K562 treated with DMSO at 1 percent for 4 hours (cell line): Measurements from ENCODE around the gene PALS1. TPM values are rescaled to one million over a fixed set of nuclear protein-coding genes. Genes with fewer than 3 reads are reported as not detected.

ENCODE experiments used
- total RNA-seq: library from RNA; unstranded; fragments of 300-600 nt; gene quantifications from 2 replicates; pipeline ENCODE4 v1.2.3, GENCODE V29; 2022; ENCODE audit not compliant: insufficient read depth

Gene PALS1
- 7.8 and 8.7 TPM in 2 replicates for total RNA-seq

DNA sequence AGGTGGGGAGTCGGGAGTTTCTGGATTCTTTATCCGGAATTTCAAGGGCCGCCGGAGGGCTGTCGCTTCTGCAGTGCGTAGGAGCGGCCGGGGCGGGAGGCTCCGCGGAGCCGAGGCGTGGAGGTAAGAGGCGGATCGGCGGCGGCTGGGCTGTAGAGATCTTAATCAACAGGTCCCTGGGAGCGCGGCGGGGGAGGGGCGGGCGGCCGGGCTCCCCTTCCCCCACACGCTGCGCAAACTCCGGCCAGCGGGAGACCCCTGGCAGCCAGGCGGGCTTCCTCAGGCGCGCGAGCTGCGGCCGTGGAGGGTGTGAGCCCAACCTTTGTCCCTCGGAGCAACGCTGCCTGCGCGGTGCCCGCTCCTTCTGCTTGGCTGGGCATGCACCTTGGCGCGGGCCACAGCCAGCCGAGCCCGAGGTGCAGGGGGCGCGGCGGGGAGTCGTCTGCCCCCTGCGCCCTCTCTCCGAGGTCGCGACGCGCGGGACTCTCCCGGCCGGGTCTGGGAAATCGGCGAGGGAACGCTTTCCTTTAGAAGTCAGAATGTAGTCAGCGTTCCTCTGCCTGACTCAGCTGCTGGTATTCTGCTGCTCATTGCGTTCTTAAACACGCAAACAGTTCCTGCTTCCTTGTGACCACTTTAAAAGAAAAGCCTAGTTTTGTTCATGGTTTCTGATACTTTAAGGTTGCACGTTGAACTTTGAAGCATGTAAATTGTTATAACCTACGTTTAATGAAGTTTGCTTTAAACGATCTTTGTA lies at the start of gene PALS1:
Gene PALS1 (plus strand): TSS at position 25 of the 757 bp plus-strand sequence. CDS start 37,736 bp downstream, outside the sequence.

Other genes with a start within 250 kb of the PALS1 start
- gene GARIN2, start 52.0 kb upstream of the PALS1 start, total RNA-seq = not detected in 2 replicates
- 37.8 and 44.4 TPM in 2 replicates for gene ATP6V1D, start 118.4 kb downstream of the PALS1 start, total RNA-seq
- 59.5 and 79.1 TPM in 2 replicates for gene EIF2S1, start 118.9 kb downstream of the PALS1 start, total RNA-seq
- not detected in 2 replicates for gene PLEK2, start 170.7 kb downstream of the PALS1 start, total RNA-seq
- gene TMEM229B, start 247.3 kb downstream of the PALS1 start, total RNA-seq = not detected in 2 replicates